COR-L47 (cell line): ENCODE data around the gene RTN4RL1.
"Not testable (repeated sequence)": the region's sequence is repeated elsewhere in the genome, so short reads cannot be mapped to it uniquely, and the experiment has no call there.

Source experiments
- DNase-seq: peaks from one replicate; lab custom pipeline; 2025; lab: John Stamatoyannopoulos, UW

The RTN4RL1 gene

DNA sequence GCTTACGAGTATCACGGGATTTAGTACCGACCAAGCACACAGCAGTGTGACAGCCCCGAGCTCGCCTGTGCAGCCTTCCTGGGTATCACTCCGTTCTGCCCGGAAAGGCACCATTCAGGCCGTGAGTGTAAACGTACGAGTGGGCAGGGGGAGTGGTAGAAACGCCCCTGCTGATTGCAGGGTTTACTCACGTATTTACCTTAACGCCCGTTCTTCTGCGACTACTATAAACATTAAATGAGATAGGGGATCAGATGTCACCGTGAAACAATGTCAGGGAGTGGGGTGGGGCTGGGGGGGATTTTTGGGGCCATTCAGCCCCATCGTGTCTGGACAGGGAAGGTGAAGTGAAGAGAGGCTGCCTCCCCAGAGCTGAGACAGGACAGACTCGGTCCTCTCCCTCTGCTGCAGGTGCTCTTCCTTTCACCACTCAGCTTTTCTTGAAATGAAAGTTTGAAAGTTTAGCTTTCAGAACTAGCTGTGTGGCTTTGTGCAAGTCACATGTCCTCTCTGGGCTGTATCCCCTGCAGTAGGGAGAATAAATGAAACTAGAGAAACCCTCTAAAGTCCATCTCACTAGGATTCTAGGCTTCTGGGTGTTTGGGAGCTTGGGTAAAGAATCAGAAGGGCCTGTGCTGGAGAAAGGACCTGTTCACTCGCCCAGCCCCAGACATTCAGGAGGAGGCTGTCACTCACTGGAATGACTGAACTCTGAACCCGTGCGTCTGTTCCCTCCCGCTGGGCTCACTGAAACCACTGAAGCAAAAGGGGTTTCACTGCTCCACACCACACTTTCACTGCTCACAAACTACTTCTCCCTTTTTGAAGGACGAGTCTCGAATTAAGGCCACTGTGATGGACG is 128.7 kb downstream of the RTN4RL1 start:
- no peak for DNase-seq

DNA sequence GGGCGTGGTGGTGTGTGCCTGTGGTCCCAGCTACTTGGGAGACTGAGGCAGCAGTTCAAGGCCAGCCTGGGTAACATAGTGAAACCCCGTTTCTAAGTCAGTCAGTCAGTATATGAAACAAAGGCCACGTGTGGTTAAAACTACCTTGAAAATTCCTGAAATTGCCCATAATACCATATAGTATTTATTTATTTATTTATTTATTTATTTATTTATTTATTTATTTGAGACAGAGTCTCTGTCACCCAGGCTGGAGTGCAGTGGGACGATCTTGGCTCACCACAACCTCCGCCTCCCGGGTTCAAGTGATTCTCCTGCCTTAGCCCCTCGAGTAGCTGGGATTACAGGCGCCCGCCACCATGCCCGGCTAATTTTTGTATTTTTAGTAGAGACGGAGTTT is 129.7 kb downstream of the RTN4RL1 start:
- not testable (repeated sequence) for DNase-seq

DNA sequence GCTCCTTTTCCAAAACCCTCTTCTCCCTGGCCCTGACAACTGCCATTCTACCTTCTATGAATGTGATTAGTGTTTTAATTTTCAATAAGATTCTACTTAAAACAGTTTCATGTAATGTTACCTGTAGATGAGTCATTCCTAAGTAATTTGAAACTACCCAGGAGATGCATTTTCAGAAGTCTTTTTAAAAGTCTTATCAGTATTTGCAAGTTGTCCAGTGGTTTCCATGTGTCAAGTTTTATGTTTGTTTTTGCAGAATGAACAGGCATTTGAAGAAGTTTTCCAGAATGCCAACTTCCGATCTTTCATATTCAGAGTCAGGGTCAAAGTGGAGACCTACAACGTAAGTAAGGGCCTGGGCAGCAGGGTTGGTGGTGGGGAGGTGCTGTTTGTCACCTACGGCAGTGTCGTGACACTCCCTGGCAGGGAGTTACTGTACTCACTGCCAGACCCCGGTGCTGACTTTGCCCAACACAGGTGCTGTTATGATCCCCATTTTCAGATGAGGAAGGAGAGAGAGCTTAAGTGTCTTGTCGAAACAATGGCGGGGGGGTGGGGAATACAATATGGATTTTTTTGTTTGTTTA is 130.3 kb downstream of the RTN4RL1 start:
- DNase-seq = no peak

DNA sequence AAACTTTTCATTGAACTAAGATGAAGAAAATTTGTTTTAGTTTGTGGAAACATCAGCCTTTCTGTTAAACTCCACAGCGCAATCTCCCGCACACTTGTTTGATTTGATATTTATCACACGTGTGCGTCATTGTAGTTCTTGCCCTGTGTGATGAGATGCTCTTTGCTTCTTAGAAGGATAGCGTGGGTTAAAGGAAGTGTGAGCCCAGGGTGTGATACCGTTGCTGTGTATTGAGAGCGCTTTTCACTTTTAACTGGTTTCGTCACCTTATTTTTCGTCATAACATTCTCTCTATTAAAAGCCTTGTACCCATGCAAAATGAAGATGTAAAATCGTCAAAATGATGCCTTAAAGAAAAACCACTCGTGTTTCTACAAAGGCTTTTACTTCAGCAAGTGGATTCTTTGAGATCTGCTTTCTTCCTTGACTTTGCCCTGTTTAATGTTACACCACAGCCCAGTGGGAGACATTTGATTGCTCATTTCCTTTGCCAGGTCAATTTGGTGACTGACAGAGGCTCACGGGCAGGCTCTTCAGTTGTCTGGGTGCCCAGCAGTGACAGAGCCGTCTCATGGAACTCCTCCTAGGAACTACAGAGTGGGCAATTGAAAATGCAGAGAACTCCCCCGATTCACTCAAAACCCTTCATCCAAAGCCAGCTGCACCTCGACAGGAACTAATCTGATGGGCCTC is 134.2 kb downstream of the RTN4RL1 start:
- DNase-seq = no peak

DNA sequence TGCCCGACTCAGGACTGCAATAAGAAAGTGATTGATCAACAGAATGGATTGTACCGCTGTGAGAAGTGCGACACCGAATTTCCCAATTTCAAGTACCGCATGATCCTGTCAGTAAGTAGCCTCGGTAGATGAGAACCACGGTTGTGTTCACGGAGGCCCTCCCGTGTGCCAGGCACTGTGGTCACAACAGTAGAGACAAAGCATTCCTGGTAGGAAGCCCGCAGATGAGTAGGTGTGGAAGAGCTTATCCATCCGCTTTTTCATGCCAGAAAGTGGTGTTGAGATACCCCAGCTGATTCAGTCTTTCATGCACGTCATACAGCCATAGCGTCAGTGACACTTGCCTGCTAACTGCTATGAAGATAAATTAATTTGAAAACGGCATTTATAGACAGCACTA is 136.4 kb downstream of the RTN4RL1 start:
- DNase-seq = no peak
